BE2C (cell line): ENCODE data around the gene JAZF1.
A peak's percentile ranks its signal among the peaks of the same experiment; 100 is the strongest.
"Not testable (repeated sequence)": the region's sequence is repeated elsewhere in the genome, so short reads cannot be mapped to it uniquely, and the experiment has no call there.

Source experiments
- DNase-seq: peaks from one replicate; pipeline ENCODE4 v3.0.0-alpha.2; 2020
- H3K27me3 ChIP-seq: fragments of 250-450 bp; sonication (Bioruptor Pico); 2 replicates; pipeline ENCODE4 v1.5.1; 2020; ENCODE audit warnings: mild to moderate bottlenecking
- H3K36me3 ChIP-seq: fragments of 250-450 bp; sonication (Bioruptor Pico); 2 replicates; pipeline ENCODE4 v1.5.1; 2020; ENCODE audit warnings: mild to moderate bottlenecking
- H3K4me1 ChIP-seq: fragments of 250-450 bp; sonication (Bioruptor Pico); 2 replicates; pipeline ENCODE4 v1.5.1; 2020
- H3K4me3 ChIP-seq: 2 replicates; pipeline ENCODE4 v1.5.1; 2011; ENCODE audit warnings: low read depth, low read length
- H3K9me3 ChIP-seq: fragments of 250-450 bp; sonication (Bioruptor Pico); 2 replicates; pipeline ENCODE4 v1.5.1; 2020
- TF ChIP-seq, protein P1 (sequence below): IDR thresholded peaks from 2 replicates; pipeline ENCODE4 v1.5.1; 2012; ENCODE audit warnings: mild to moderate bottlenecking, low read depth, low read length

The JAZF1 gene

DNA sequence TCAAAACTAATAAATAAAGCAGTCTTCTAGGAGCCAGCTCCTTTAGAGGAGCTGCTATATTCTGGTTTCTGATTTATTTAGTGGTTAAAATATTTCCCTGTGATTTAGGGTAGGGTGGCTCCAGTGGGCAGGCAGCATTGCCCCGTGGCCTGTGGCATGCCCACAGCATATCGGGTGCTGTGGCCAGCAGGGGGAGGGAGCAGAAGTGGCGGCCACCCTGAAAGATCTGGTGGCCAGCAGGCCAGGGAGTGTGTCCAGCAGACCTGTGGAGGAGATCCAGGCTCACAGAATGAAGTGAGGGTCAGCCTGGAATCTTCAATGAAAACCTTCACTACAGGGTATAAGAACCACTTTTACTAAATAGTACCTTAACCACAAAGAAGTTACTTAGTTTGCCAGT is 251.5 kb downstream of the JAZF1 start:
- TF ChIP-seq, protein P1, sequence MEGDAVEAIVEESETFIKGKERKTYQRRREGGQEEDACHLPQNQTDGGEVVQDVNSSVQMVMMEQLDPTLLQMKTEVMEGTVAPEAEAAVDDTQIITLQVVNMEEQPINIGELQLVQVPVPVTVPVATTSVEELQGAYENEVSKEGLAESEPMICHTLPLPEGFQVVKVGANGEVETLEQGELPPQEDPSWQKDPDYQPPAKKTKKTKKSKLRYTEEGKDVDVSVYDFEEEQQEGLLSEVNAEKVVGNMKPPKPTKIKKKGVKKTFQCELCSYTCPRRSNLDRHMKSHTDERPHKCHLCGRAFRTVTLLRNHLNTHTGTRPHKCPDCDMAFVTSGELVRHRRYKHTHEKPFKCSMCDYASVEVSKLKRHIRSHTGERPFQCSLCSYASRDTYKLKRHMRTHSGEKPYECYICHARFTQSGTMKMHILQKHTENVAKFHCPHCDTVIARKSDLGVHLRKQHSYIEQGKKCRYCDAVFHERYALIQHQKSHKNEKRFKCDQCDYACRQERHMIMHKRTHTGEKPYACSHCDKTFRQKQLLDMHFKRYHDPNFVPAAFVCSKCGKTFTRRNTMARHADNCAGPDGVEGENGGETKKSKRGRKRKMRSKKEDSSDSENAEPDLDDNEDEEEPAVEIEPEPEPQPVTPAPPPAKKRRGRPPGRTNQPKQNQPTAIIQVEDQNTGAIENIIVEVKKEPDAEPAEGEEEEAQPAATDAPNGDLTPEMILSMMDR: no peak
- H3K4me3 ChIP-seq: no peak overlapping the region
- H3K36me3 ChIP-seq: no peaks in the 10 kb centered on the region; the same call in 1 of the 2 replicates
- H3K4me1 ChIP-seq: peaks cover 4% of the 10 kb centered on the region
- no peak for DNase-seq
- no peaks in the 10 kb centered on the region for H3K27me3 ChIP-seq
- no peaks in the 10 kb centered on the region for H3K9me3 ChIP-seq

DNA sequence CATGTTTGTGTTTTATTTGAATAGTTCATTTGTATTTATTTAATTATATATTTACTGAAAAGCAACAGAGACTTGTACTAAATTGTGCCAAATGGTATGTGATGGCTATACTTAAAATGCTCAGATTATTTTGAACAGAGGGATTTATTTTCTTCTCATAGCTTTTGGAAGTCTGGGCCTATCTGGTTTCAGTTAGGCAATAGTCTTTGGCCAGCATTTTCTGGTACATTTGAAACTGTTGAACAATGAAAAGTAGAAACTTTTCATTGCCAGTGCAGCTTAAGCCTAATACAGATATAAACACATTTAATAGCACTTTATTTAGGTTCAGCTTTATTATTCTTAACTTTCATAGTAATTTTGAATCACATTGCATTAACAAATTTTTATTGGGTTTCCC is 252.6 kb downstream of the JAZF1 start:
- no peaks in the 10 kb centered on the region; the same call in 1 of the 2 replicates for H3K36me3 ChIP-seq
- no peak for DNase-seq

DNA sequence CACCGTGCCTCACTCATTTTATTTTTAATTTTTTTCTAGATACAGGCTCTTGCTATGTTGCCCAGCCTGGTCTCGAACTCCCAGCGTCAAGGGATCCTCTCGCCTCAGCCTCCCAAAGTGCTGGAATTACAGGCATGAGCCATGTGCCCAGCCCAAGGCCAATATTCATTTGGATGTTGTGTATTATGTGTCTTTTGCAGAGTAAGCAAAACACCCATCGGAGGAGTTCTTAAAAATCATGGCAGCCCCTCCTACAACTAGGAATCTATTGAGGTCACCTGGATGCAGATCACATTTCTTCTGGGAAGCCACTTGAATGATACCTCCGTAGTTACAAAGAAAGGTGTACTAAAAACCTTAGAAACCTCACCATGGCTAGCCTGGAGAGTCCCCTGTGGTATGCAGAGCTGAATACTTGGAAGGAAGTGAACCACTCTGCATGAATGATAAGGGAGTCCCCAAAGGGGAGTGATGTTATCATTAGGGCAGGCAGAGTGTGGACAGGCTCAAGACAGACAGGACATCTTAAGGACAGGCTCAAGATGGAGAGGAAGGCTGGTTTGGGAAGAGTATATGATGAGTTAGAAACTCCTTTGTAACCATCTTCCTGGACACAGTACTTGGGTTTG is 254.9 kb downstream of the JAZF1 start:
- TF ChIP-seq, protein P1: no peak
- H3K27me3 ChIP-seq: no peaks in the 10 kb centered on the region
- no peaks in the 10 kb centered on the region; the same call in 1 of the 2 replicates for H3K36me3 ChIP-seq
- no peak overlapping the region for H3K4me3 ChIP-seq
- H3K4me1 ChIP-seq: peaks cover 21% of the 10 kb centered on the region
- no peak for DNase-seq
- H3K9me3 ChIP-seq: no peaks in the 10 kb centered on the region

More for the DNA sequence above, 252.6 kb downstream of the JAZF1 start:
- Histone ChIP-seq H3K9me3 (no peaks in the 10 kb centered on the region), H3K4me3 (no peak overlapping the region), H3K27me3 (no peaks in the 10 kb centered on the region), H3K4me1 (peaks cover 11% of the 10 kb centered on the region)
- TF ChIP-seq, protein P1: no peak

DNA sequence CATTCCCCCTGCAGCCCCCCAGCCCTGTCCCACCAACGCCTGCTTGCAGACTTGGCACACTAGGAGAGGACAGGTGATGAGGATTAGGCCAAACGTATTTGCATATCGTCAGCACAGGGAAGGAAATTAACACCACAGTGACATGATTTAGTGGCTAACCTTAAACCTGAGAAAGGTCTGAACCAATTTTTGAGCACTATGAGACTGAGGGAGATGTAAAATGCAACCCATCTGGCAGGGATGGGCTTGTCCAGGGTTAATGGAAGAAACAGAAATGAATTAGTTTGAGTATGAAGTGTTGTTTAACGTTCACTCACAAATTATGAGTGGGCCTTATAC is 257.0 kb downstream of the JAZF1 start:
- no peaks in the 10 kb centered on the region for H3K9me3 ChIP-seq
- no peaks in the 10 kb centered on the region for H3K27me3 ChIP-seq
- TF ChIP-seq, protein P1: no peak
- peak overlapping the region; percentile 8 for H3K4me3 ChIP-seq
- no peaks in the 10 kb centered on the region; the same call in 1 of the 2 replicates for H3K36me3 ChIP-seq
- H3K4me1 ChIP-seq: peaks cover 22% of the 10 kb centered on the region
- DNase-seq: no peak

DNA sequence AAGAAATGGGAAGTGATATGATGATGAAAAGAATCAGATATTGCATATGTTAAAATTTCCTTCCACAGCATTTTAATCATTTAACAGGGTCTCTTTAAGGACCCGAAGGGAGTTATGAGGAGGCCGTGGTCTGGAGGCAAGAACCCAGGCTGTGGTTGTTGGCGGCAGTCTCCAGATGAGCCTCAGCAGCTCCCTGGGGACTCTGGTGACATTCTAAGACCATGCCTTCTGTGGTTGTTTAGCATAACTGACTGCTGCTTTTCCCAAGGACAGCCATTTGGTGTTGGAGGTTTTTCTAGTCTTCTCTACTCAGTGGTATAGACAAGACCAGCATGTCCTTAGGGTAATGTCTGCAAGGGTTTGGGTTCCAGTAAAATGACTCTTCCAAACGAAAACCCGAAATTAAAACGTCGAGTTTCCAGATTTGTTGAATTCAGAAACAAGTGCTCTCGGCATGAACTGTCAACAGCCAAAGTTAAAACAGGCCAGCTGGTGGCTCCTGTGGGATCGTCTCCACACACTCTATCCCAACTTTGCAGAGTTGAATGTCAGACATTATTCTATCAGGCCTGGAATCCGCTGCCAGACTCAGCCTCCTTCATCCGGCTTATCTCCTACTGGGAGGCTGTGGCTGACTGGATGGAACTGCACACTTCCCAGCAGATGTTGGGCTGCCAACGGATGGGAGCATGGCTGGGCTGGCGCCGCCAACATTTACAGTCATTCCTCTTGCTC is 257.5 kb downstream of the JAZF1 start:
- Histone ChIP-seq H3K4me1 (peaks cover 22% of the 10 kb centered on the region), H3K9me3 (no peaks in the 10 kb centered on the region), H3K27me3 (no peaks in the 10 kb centered on the region), H3K36me3 (no peaks in the 10 kb centered on the region; the same call in 1 of the 2 replicates), H3K4me3 (peak overlapping the region; percentile 8)
- DNase-seq: peak; percentile 80
- TF ChIP-seq, protein P1: no peak

DNA sequence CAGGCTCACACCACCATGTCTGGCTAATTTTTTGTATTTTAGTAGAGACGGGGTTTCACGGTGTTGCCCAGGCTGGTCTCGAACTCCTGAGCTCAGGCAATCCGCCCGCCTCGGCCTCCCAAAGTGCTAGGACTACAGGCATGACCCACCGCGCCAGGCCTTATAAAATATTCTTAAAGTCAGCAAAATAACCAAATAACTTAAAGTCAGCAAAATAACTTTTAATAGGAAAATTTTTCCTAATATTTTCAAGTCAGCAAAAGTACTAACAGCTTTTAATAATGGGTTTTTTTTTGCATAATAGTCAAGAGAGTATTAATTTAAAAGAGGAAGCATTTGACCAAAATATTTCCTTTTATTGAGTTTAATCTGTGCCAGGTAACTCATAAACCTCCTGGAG is 258.2 kb downstream of the JAZF1 start:
- peaks cover 22% of the 10 kb centered on the region for H3K4me1 ChIP-seq
- H3K36me3 ChIP-seq, H3K27me3 ChIP-seq, DNase-seq, H3K9me3 ChIP-seq, H3K4me3 ChIP-seq: not testable (repeated sequence)
